HK-2 (cell line): ENCODE data around the gene MEGF9.
"Not testable (repeated sequence)": the region's sequence is repeated elsewhere in the genome, so short reads cannot be mapped to it uniquely, and the experiment has no call there.

Experiments used
- DNase-seq: peaks from one replicate; pipeline ENCODE4 v3.0.0-alpha.2; 2018; ENCODE audit not compliant: unreplicated experiment

Gene MEGF9

GRCh38 chr9:120714088-120714845, at the start of gene MEGF9:
MEGF9 (minus strand) TSS chr9:120714470; CDS start chr9:120714358, 112 bp downstream.
- peak; percentile 98 for DNase-seq

GRCh38 chr9:120761006-120761405, 46.7 kb upstream of the MEGF9 start:
- no peak for DNase-seq

GRCh38 chr9:120759755-120760400, 45.6 kb upstream of the MEGF9 start:
- no peak for DNase-seq

- no peak for DNase-seq
Measured at GRCh38 chr9:120758544-120758943, 44.3 kb upstream of the MEGF9 start.

- DNase-seq, result no peak
Measured at GRCh38 chr9:120757026-120757913, 43.0 kb upstream of the MEGF9 start.

- no peak for DNase-seq
Measured at GRCh38 chr9:120756531-120756930, 42.3 kb upstream of the MEGF9 start.

GRCh38 chr9:120755810-120756434, 41.7 kb upstream of the MEGF9 start:
- DNase-seq, result peak; percentile 51

GRCh38 chr9:120755044-120755443, 40.8 kb upstream of the MEGF9 start:
- DNase-seq, result no peak

- no peak for DNase-seq
Measured at GRCh38 chr9:120750421-120750820, 36.2 kb upstream of the MEGF9 start.

GRCh38 chr9:120746366-120746765, 32.1 kb upstream of the MEGF9 start:
- not testable (repeated sequence) for DNase-seq

- DNase-seq, result no peak
Measured at GRCh38 chr9:120745278-120745677, 31.0 kb upstream of the MEGF9 start.

GRCh38 chr9:120742951-120743416, 28.7 kb upstream of the MEGF9 start:
- DNase-seq, result no peak

- DNase-seq, result no peak
Measured at GRCh38 chr9:120741701-120742100, 27.4 kb upstream of the MEGF9 start.

GRCh38 chr9:120741191-120741590, 26.9 kb upstream of the MEGF9 start:
- DNase-seq, result no peak

GRCh38 chr9:120740132-120740531, 25.9 kb upstream of the MEGF9 start:
- DNase-seq, result no peak

- no peak for DNase-seq
Measured at GRCh38 chr9:120737416-120738165, 23.3 kb upstream of the MEGF9 start.

GRCh38 chr9:120736881-120737280, 22.6 kb upstream of the MEGF9 start:
- no peak for DNase-seq

- DNase-seq, result no peak
Measured at GRCh38 chr9:120735415-120736126, 21.3 kb upstream of the MEGF9 start.

GRCh38 chr9:120734607-120735410, 20.5 kb upstream of the MEGF9 start:
- no peak for DNase-seq

GRCh38 chr9:120733190-120733589, 18.9 kb upstream of the MEGF9 start:
- DNase-seq, result peak; percentile 71
